ENCODE data around the gene RNF138. TPM values are rescaled to one million over a fixed set of nuclear protein-coding genes. Genes with fewer than 3 reads are reported as not detected.

Gene RNF138
- total and polyA plus RNA-seq, 2 of the 13 experiments (the other 11 are each of a cell fraction or from before 2014, with no cell fraction given), result 14.6 to 33.6 TPM

DNA sequence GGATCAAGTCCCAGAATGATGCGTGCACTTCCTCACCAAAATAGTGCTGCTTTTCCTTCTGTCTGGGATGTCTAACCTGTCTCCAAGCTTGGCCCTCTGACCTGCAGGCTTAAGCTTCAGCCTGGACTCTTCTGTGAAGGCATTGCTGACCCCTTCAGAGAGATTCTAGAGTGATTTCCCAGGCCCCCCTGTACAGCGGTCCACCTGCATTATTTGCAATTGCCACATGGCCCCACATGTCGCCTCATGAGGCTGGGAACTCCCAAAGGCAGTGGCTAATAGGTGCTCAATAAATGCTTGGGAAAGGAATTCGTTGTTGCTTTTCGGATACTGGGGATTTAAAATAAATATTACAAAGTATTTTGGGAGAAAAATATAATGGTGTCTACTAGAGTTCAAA lies 65.9 kb downstream of the RNF138 start:
- H3K4me3 ChIP-seq (replicated peaks in 1 of 3; ENCODE audit: insufficient read depth in 1 of 3, low read depth in 2 of 3, low read length in 3 of 3), result no peak overlapping the region
- DNase-seq (ENCODE audit: low spot score) (no peak), ATAC-seq (peak; percentile 56), FAIRE-seq (no peak)
- no peak overlapping the region for H2AFZ ChIP-seq (ENCODE audit: low read length)
- no TSS peak for BruUV-seq (replicated peaks)
- in situ Hi-C loops (cut with HindIII; ENCODE audit: extremely low pct_ligation_motif_present, low pct_unique_long_range_greater_than_20kb) (loop anchor here (10.0 kb wide), 1 partner anchor 107 kb away; no protein-coding TSS in a partner anchor), intact Hi-C loops (cut with micrococcal nuclease; ENCODE audit: unreplicated experiment) (loop anchor here (5.0 kb wide), 2 partner anchors 200 to 315 kb away; partner anchors contain the start of gene GAREM1)
- no peaks in the 10 kb centered on the region for H3K36me3 ChIP-seq (replicated peaks in 1 of 2; ENCODE audit: control insufficient read depth in 1 of 2, insufficient read depth in 2 of 2, low read length in 2 of 2)
- 13% methylated on average over 4 of the region's 5 CpGs for WGBS (ENCODE audit: low lambda C conversion rate)
- no peaks in the 10 kb centered on the region for H3K9me3 ChIP-seq (ENCODE audit: low read length)
- no peaks in the 10 kb centered on the region for H4K20me1 ChIP-seq (ENCODE audit: insufficient read depth, low read length)
- peaks cover 1 to 3% of the 10 kb centered on the region in 2 experiments; a peak in 3 of 5 replicates for H3K27me3 ChIP-seq (ENCODE audit: control insufficient read depth in 1 of 2, insufficient read depth in 2 of 2, low read length in 2 of 2)
- H3K4me1 ChIP-seq (ENCODE audit: insufficient read depth, low read length), result peaks cover 6% of the 10 kb centered on the region; the same call in 1 of the 2 replicates
- CTCF ChIA-PET (ENCODE audit: low intra/inter-chr PET ratio, low total read pairs), result interaction anchor here (1.2 to 3.8 kb wide), 3 partner anchors 114 to 393 kb away, joined by 3 to 84 read pairs (median 5); no protein-coding TSS in a partner anchor
- POLR2A ChIA-PET, result interaction anchor here (0.9 kb wide), 1 partner anchor 313 kb away, joined by 4 read pairs; the partner anchor contains the start of gene GAREM1
- TF ChIP-seq ZNF589 (CRISPR knock-in tag; conservative IDR thresholded peaks at IDR 0.05), result no peak
- TF ChIP-seq, protein P1, sequence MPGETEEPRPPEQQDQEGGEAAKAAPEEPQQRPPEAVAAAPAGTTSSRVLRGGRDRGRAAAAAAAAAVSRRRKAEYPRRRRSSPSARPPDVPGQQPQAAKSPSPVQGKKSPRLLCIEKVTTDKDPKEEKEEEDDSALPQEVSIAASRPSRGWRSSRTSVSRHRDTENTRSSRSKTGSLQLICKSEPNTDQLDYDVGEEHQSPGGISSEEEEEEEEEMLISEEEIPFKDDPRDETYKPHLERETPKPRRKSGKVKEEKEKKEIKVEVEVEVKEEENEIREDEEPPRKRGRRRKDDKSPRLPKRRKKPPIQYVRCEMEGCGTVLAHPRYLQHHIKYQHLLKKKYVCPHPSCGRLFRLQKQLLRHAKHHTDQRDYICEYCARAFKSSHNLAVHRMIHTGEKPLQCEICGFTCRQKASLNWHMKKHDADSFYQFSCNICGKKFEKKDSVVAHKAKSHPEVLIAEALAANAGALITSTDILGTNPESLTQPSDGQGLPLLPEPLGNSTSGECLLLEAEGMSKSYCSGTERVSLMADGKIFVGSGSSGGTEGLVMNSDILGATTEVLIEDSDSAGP (CRISPR knock-in tag; IDR thresholded peaks at IDR 0.05; ENCODE audit: borderline replicate concordance), result no peak
- TF ChIP-seq, protein P2, sequence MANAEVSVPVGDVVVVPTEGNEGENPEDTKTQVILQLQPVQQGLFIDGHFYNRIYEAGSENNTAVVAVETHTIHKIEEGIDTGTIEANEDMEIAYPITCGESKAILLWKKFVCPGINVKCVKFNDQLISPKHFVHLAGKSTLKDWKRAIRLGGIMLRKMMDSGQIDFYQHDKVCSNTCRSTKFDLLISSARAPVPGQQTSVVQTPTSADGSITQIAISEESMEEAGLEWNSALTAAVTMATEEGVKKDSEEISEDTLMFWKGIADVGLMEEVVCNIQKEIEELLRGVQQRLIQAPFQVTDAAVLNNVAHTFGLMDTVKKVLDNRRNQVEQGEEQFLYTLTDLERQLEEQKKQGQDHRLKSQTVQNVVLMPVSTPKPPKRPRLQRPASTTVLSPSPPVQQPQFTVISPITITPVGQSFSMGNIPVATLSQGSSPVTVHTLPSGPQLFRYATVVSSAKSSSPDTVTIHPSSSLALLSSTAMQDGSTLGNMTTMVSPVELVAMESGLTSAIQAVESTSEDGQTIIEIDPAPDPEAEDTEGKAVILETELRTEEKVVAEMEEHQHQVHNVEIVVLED (CRISPR knock-in tag; IDR thresholded peaks at IDR 0.05; ENCODE audit: borderline replicate concordance), result no peak
- TF ChIP-seq, protein P3, sequence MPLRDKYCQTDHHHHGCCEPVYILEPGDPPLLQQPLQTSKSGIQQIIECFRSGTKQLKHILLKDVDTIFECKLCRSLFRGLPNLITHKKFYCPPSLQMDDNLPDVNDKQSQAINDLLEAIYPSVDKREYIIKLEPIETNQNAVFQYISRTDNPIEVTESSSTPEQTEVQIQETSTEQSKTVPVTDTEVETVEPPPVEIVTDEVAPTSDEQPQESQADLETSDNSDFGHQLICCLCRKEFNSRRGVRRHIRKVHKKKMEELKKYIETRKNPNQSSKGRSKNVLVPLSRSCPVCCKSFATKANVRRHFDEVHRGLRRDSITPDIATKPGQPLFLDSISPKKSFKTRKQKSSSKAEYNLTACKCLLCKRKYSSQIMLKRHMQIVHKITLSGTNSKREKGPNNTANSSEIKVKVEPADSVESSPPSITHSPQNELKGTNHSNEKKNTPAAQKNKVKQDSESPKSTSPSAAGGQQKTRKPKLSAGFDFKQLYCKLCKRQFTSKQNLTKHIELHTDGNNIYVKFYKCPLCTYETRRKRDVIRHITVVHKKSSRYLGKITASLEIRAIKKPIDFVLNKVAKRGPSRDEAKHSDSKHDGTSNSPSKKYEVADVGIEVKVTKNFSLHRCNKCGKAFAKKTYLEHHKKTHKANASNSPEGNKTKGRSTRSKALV (CRISPR knock-in tag; IDR thresholded peaks at IDR 0.05), result no peak
- TF ChIP-seq, protein P4, sequence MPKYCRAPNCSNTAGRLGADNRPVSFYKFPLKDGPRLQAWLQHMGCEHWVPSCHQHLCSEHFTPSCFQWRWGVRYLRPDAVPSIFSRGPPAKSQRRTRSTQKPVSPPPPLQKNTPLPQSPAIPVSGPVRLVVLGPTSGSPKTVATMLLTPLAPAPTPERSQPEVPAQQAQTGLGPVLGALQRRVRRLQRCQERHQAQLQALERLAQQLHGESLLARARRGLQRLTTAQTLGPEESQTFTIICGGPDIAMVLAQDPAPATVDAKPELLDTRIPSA (CRISPR knock-in tag; IDR thresholded peaks at IDR 0.05; ENCODE audit: borderline replicate concordance), result no peak
- TF ChIP-seq, protein P5, sequence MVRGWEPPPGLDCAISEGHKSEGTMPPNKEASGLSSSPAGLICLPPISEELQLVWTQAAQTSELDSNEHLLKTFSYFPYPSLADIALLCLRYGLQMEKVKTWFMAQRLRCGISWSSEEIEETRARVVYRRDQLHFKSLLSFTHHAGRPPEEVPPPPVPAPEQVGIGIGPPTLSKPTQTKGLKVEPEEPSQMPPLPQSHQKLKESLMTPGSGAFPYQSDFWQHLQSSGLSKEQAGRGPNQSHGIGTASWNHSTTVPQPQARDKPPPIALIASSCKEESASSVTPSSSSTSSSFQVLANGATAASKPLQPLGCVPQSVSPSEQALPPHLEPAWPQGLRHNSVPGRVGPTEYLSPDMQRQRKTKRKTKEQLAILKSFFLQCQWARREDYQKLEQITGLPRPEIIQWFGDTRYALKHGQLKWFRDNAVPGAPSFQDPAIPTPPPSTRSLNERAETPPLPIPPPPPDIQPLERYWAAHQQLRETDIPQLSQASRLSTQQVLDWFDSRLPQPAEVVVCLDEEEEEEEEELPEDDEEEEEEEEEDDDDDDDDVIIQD (CRISPR knock-in tag; IDR thresholded peaks at IDR 0.05; ENCODE audit: low read depth), result no peak
- TF ChIP-seq ZFP1 (CRISPR knock-in tag; IDR thresholded peaks at IDR 0.05), result no peak
- TF ChIP-seq TGIF2 (CRISPR knock-in tag; IDR thresholded peaks at IDR 0.05), result no peak
- TF ChIP-seq, protein P6, sequence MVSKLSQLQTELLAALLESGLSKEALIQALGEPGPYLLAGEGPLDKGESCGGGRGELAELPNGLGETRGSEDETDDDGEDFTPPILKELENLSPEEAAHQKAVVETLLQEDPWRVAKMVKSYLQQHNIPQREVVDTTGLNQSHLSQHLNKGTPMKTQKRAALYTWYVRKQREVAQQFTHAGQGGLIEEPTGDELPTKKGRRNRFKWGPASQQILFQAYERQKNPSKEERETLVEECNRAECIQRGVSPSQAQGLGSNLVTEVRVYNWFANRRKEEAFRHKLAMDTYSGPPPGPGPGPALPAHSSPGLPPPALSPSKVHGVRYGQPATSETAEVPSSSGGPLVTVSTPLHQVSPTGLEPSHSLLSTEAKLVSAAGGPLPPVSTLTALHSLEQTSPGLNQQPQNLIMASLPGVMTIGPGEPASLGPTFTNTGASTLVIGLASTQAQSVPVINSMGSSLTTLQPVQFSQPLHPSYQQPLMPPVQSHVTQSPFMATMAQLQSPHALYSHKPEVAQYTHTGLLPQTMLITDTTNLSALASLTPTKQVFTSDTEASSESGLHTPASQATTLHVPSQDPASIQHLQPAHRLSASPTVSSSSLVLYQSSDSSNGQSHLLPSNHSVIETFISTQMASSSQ (IDR thresholded peaks at IDR 0.05; ENCODE audit: low read depth), result no peak
- TF ChIP-seq, protein P6 (CRISPR knock-in tag; IDR thresholded peaks at IDR 0.05; ENCODE audit: borderline replicate concordance), result no peak
- TF ChIP-seq SALL2 (CRISPR knock-in tag; IDR thresholded peaks at IDR 0.05), result no peak
- H3K4me2 ChIP-seq (ENCODE audit: low read depth, low read length), result peak overlapping the region; percentile 95; the same call in 1 of the 2 replicates
- H3K9ac ChIP-seq (ENCODE audit: insufficient read depth, low read depth, low read length), result no peak overlapping the region
- H3K79me2 ChIP-seq (ENCODE audit: insufficient read depth, low read length), result no peaks in the 10 kb centered on the region
- no peak overlapping the region for H3K27ac ChIP-seq (ENCODE audit: extremely low read length, insufficient read depth, low read length)
